Gastroesophageal sphincter (tissue), 4 donors: Measurements from ENCODE around the gene GPR61. TPM values are rescaled to one million over a fixed set of nuclear protein-coding genes. Genes with fewer than 3 reads are reported as not detected.
A peak's percentile ranks its signal among the peaks of the same experiment; 100 is the strongest.

ENCODE experiments used
- ATAC-seq: fragments of 150-250 bp; one replicate; pipeline ENCODE4 v1.9.1; 2016; ENCODE audit warnings: mild to moderate bottlenecking, moderate library complexity
- H3K27ac ChIP-seq, 4 donors: fragments of 200-600 bp; sonication (generic) in 3 of 4; 1 replicate in 3 of 4; 2 replicates in 1 of 4; pipeline ENCODE4 v1.5.1; 2016 to 2019
- H3K27me3 ChIP-seq: fragments of 200-600 bp; sonication (generic); one replicate; pipeline ENCODE4 v1.5.1; 2019
- H3K36me3 ChIP-seq, 2 donors: fragments of 200-600 bp; sonication (generic); one replicate each; pipeline ENCODE4 v1.5.1; 2019; ENCODE audit warnings: control low read depth in 1 of 2
- H3K4me1 ChIP-seq, 3 donors: fragments of 200-600 bp; sonication (generic); 1 replicate in 2 of 3; 2 replicates in 1 of 3; pipeline ENCODE4 v1.5.1; 2016 to 2019; ENCODE audit warnings: control low read depth in 2 of 3
- H3K4me3 ChIP-seq, 2 donors: fragments of 200-600 bp; sonication (generic); one replicate each; pipeline ENCODE4 v1.5.1; 2019; ENCODE audit warnings: mild to moderate bottlenecking in 1 of 2, moderate library complexity in 1 of 2
- H3K9me3 ChIP-seq, 3 donors: fragments of 200-600 bp; sonication (generic); one replicate each; pipeline ENCODE4 v1.5.1; 2017 to 2019; ENCODE audit warnings: control low read depth in 2 of 3
- CTCF ChIP-seq, 4 experiments: fragments of 200-600 bp in 2 of 4; fragments of 450-650 bp in 2 of 4; sonication (generic) in 1 of 4; IDR thresholded peaks; one replicate each; pipeline ENCODE4 v1.5.1; 2017 to 2019; ENCODE audit warnings: antibody characterized with exemption in 4 of 4, mild to moderate bottlenecking in 2 of 4, moderate library complexity in 2 of 4
- EP300 ChIP-seq: sonication (generic); formaldehyde crosslinking; IDR thresholded peaks from one replicate; pipeline ENCODE4 v1.6.1; 2017; ENCODE audit warnings: antibody characterized with exemption, mild to moderate bottlenecking
- POLR2A ChIP-seq, 2 donors: fragments of 450-650 bp; IDR thresholded peaks; one replicate each; pipeline ENCODE4 v1.6.1; 2017; ENCODE audit warnings: antibody characterized with exemption in 2 of 2, mild to moderate bottlenecking in 2 of 2, moderate library complexity in 1 of 2
- POLR2AphosphoS5 ChIP-seq: sonication (generic); formaldehyde crosslinking; IDR thresholded peaks from one replicate; pipeline ENCODE4 v1.6.1; 2017; ENCODE audit warnings: antibody characterized with exemption
- WGBS, 2 donors: methylation state at CpG; one replicate each; pipeline ENCODE4 v1.1.5; 2018; ENCODE audit warnings: low coverage in 1 of 2; 5-methylcytosine and 5-hydroxymethylcytosine counted together
- total RNA-seq, 4 donors: library from RNA; depleted of rRNA; stranded (reverse); fragments of >200 nt; gene quantifications; one replicate each; pipeline ENCODE4 v1.1.0, GENCODE V29; 2016

The GPR61 gene
- total RNA-seq, 4 donors from 2014 or later: not detected

GRCh38 chr1:109497449-109498160 lies 42.1 kb upstream of the GPR61 start:
- no peaks in the 10 kb centered on the region for H3K27me3 ChIP-seq
- 100% methylated on average over 1 of the region's 9 CpGs; no CpG with 5 or more reads in 1 of the 2 donors for WGBS, 2 donors
- H3K36me3 ChIP-seq: peaks cover 0 to 29% of the 10 kb centered on the region in 2 donors
- no peak overlapping the region for H3K4me3 ChIP-seq
- H3K9me3 ChIP-seq: no peaks in the 10 kb centered on the region
- no peak for ATAC-seq
- TF ChIP-seq EP300: no peak
- no peak for TF ChIP-seq POLR2AphosphoS5
- TF ChIP-seq CTCF (IDR thresholded peaks at IDR 0.05): no peak
- no peak for TF ChIP-seq POLR2A (IDR thresholded peaks at IDR 0.05)
- H3K4me1 ChIP-seq: peaks cover 0 to 88% (median 44%) of the 10 kb centered on the region in 3 donors
- H3K27ac ChIP-seq: peak overlapping the region in 1 of 4 donors; percentile 35

DNA sequence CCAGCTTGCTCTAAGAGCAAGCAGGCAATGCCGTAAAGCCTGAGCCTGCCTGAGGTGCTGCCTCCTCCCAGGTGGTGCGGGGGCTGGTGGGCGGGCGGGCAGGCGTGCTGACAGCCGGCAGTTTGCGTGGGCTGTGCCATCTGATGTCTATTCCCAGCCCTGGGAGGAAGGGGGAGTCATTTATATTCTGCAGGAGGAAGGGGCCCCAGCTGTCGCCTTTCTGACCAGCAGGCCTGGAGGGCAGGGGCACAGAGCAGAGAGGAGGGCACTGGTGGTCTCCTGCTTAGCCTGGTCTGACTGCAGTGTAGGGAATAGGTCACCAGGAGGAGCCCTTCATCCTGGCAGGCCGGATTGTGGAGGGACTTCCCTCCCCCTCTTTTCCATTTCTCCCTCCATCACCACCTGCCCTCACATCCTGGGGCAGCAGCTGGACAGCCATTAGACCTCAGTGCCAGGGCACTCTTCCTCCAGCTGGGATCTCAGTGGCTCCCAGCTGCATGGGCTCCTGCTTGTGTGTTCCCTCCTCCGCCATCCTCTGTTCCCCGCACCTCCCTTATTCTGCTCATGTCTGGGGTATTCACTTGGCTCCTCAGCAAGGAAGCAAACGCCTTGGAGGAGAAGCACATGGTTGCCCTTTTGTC lies 41.4 kb upstream of the GPR61 start:
- ATAC-seq: no peak
- no peaks in the 10 kb centered on the region for H3K9me3 ChIP-seq
- peaks cover 0 to 85% (median 38%) of the 10 kb centered on the region in 3 donors for H3K4me1 ChIP-seq
- no peak overlapping the region for H3K4me3 ChIP-seq
- peaks cover 0 to 29% of the 10 kb centered on the region in 2 donors for H3K36me3 ChIP-seq
- TF ChIP-seq POLR2AphosphoS5: no peak
- no peak for TF ChIP-seq POLR2A (IDR thresholded peaks at IDR 0.05)
- TF ChIP-seq CTCF (IDR thresholded peaks at IDR 0.05): peak in 3 of 4 experiments; percentile 59 to 76 (median 64)
- no peaks in the 10 kb centered on the region for H3K27me3 ChIP-seq
- 48 to 74% methylated on average over 3 to 4 of the region's 12 CpGs for WGBS, 2 donors
- peak overlapping the region in 1 of 4 donors; percentile 35 for H3K27ac ChIP-seq

GRCh38 chr1:109499081-109499480 lies 40.6 kb upstream of the GPR61 start:
- Histone ChIP-seq H3K4me3 (no peak overlapping the region), H3K27me3 (no peaks in the 10 kb centered on the region), H3K27ac (peak overlapping the region in 3 of 4 donors; percentile 59 to 73 (median 71)), H3K9me3 (no peaks in the 10 kb centered on the region), H3K4me1 (peaks cover 0 to 80% (median 34%) of the 10 kb centered on the region in 3 donors), H3K36me3 (peaks cover 0 to 29% of the 10 kb centered on the region in 2 donors)
- ATAC-seq: no peak
- TF ChIP-seq CTCF (IDR thresholded peaks at IDR 0.05) (no peak), POLR2AphosphoS5 (no peak), EP300 (no peak), POLR2A (IDR thresholded peaks at IDR 0.05) (no peak)
- WGBS, 2 donors: 55 to 78% methylated on average over 1 to 3 of the region's 7 CpGs

- 52 to 56% methylated on average over 2 to 3 of the region's 4 CpGs for WGBS, 2 donors
- Histone ChIP-seq H3K9me3 (no peaks in the 10 kb centered on the region), H3K27me3 (no peaks in the 10 kb centered on the region), H3K27ac (peak overlapping the region in 3 of 4 donors; percentile 59 to 73 (median 71)), H3K4me3 (no peak overlapping the region), H3K36me3 (peaks cover 0 to 29% of the 10 kb centered on the region in 2 donors), H3K4me1 (peaks cover 0 to 73% (median 30%) of the 10 kb centered on the region in 3 donors)
- peak; percentile 22 for ATAC-seq
- no peak for TF ChIP-seq EP300
- TF ChIP-seq CTCF (IDR thresholded peaks at IDR 0.05): peak in 3 of 4 experiments; percentile 26 to 48 (median 35)
- TF ChIP-seq POLR2A (IDR thresholded peaks at IDR 0.05): no peak
- TF ChIP-seq POLR2AphosphoS5: no peak
Measured at GRCh38 chr1:109499661-109500536, 39.8 kb upstream of the GPR61 start.
